H1 (cell line): ENCODE data around the gene BAHD1. TPM values are rescaled to one million over a fixed set of nuclear protein-coding genes. Genes with fewer than 3 reads are reported as not detected.

Source experiments
- CTCF ChIA-PET: fragments of 300-600 bp; sonication (Branson Sonifier 250); formaldehyde crosslinking; loops from one replicate; lab custom pipeline; 2021; ENCODE audit not compliant: partially characterized antibody; lab: Charles Lee
- POLR2A ChIA-PET: fragments of 300-600 bp; sonication (Branson Sonifier 250); formaldehyde crosslinking; loops from one replicate; lab custom pipeline; 2021; ENCODE audit warnings: inconsistent platforms; ENCODE audit not compliant: partially characterized antibody; lab: Charles Lee
- DNase-seq, 2 experiments: peaks; one replicate each; pipeline versions ENCODE4 v3.0.0 to v3.0.0-alpha.2; 2010 to 2022; ENCODE audit warnings: low spot score in 2 of 2, low read depth in 1 of 2, mixed read lengths in 1 of 2
- FAIRE-seq: peaks from 2 replicates; lab custom pipeline; 2011; peaks lifted over from hg19 to GRCh38; lab: Jason Lieb, UNC
- H2AFZ ChIP-seq: 2 replicates; pipeline ENCODE4 v1.8.1; 2012; ENCODE audit warnings: low read length, inconsistent platforms
- H2AK5ac ChIP-seq: 2 replicates; pipeline ENCODE4 v1.6.1; 2013; ENCODE audit warnings: low read depth, low read length
- H2BK120ac ChIP-seq: replicated peaks from 2 replicates; pipeline ENCODE3; 2013; ENCODE audit warnings: low read depth, low read length, inconsistent platforms
- H2BK12ac ChIP-seq: 2 replicates; pipeline ENCODE4 v1.6.1; 2013; ENCODE audit warnings: low read depth, low read length
- H2BK15ac ChIP-seq: 2 replicates; pipeline ENCODE4 v1.6.1; 2013; ENCODE audit warnings: low read length
- H2BK20ac ChIP-seq: 2 replicates; pipeline ENCODE4 v1.6.1; 2013; ENCODE audit warnings: low read length
- H2BK5ac ChIP-seq: 2 replicates; pipeline ENCODE4 v1.6.1; 2013; ENCODE audit warnings: low read depth, low read length
- H3K14ac ChIP-seq: 2 replicates; pipeline ENCODE4 v1.6.1; 2013; ENCODE audit warnings: inconsistent platforms; ENCODE audit not compliant: insufficient read length
- H3K18ac ChIP-seq: 2 replicates; pipeline ENCODE4 v1.6.1; 2013; ENCODE audit warnings: low read length; ENCODE audit errors: extremely low read depth
- H3K23ac ChIP-seq: 2 replicates; pipeline ENCODE4 v1.6.1; 2013; ENCODE audit warnings: inconsistent platforms; ENCODE audit not compliant: insufficient read length
- H3K23me2 ChIP-seq: 2 replicates; pipeline ENCODE4 v1.6.1; 2013; ENCODE audit warnings: low read depth, low read length
- H3K27ac ChIP-seq: 2 replicates; pipeline ENCODE4 v1.6.1; 2011; ENCODE audit warnings: low read depth, low read length, inconsistent platforms
- H3K27me3 ChIP-seq, 4 experiments: replicated peaks in 1 of 4; 1 replicate in 1 of 4; 2 replicates in 3 of 4; pipeline versions ENCODE4 v1.6.1 to v1.8.1; 2011 to 2013; ENCODE audit warnings: low read length in 3 of 4, mild to moderate bottlenecking in 3 of 4, inconsistent platforms in 2 of 4, mixed read lengths in 2 of 4, moderate library complexity in 1 of 4; ENCODE audit not compliant: control insufficient read depth in 3 of 4, insufficient read depth in 3 of 4; ENCODE audit errors: extremely low read depth in 1 of 4
- H3K36me3 ChIP-seq, 4 experiments: 2 replicates each; pipeline versions ENCODE4 v1.6.1 to v1.8.1; 2011 to 2013; ENCODE audit warnings: mild to moderate bottlenecking in 4 of 4, low read length in 3 of 4, moderate library complexity in 2 of 4, control low read depth in 1 of 4, inconsistent platforms in 1 of 4; ENCODE audit not compliant: insufficient read depth in 4 of 4, control insufficient read depth in 2 of 4
- H3K4ac ChIP-seq: replicated peaks from 2 replicates; pipeline ENCODE3; 2013; ENCODE audit warnings: low read length, low read depth, mixed read lengths, inconsistent platforms; ENCODE audit not compliant: insufficient read length
- H3K4me1 ChIP-seq, 4 experiments: replicated peaks in 1 of 4; 1 replicate in 1 of 4; 2 replicates in 3 of 4; pipeline versions ENCODE4 v1.6.1 to v1.8.1; 2011 to 2013; ENCODE audit warnings: low read length in 3 of 4, inconsistent platforms in 2 of 4, mixed read lengths in 1 of 4; ENCODE audit not compliant: insufficient read depth in 4 of 4, control insufficient read depth in 3 of 4
- H3K4me2 ChIP-seq, 2 experiments: 2 replicates each; pipeline versions ENCODE4 v1.6.1 to v1.8.1; 2011 to 2013; ENCODE audit warnings: low read depth in 2 of 2, low read length in 2 of 2, control low read depth in 1 of 2, inconsistent platforms in 1 of 2, mild to moderate bottlenecking in 1 of 2; ENCODE audit not compliant: insufficient read depth in 1 of 2
- H3K4me3 ChIP-seq, 4 experiments: fragments of 200-600, 300-600 bp in 1 of 4; sonication (generic), shearing (Covaris generic), sonication (Bioruptor Twin) in 1 of 4; 2 replicates each; pipeline versions ENCODE4 v1.5.1 to v1.8.1; 2011 to 2016; ENCODE audit warnings: low read length in 4 of 4, low read depth in 3 of 4, control low read depth in 2 of 4, inconsistent platforms in 2 of 4, mild to moderate bottlenecking in 2 of 4, mixed read lengths in 1 of 4, moderate library complexity in 1 of 4; ENCODE audit not compliant: insufficient read depth in 2 of 4; ENCODE audit errors: extremely low read depth in 1 of 4
- H3K56ac ChIP-seq: replicated peaks from 2 replicates; pipeline ENCODE3; 2013; ENCODE audit warnings: low read depth, mild to moderate bottlenecking, mixed read lengths, low read length, inconsistent platforms; ENCODE audit not compliant: insufficient read length
- H3K79me1 ChIP-seq: 2 replicates; pipeline ENCODE4 v1.6.1; 2013; ENCODE audit warnings: low read depth, low read length, control low read depth
- H3K79me2 ChIP-seq, 2 experiments: 2 replicates each; pipeline versions ENCODE4 v1.6.1 to v1.8.1; 2012 to 2013; ENCODE audit warnings: low read length in 2 of 2, mild to moderate bottlenecking in 2 of 2, inconsistent platforms in 1 of 2; ENCODE audit not compliant: insufficient read depth in 2 of 2, control insufficient read depth in 1 of 2
- H3K9ac ChIP-seq, 4 experiments: replicated peaks in 1 of 4; 1 replicate in 1 of 4; 2 replicates in 3 of 4; pipeline versions ENCODE4 v1.6.1 to v1.8.1; 2011 to 2013; ENCODE audit warnings: low read depth in 3 of 4, low read length in 3 of 4, control low read depth in 2 of 4, mild to moderate bottlenecking in 2 of 4, moderate library complexity in 2 of 4, inconsistent platforms in 1 of 4; ENCODE audit errors: extremely low read depth in 1 of 4
- H3K9me3 ChIP-seq, 2 experiments: 2 replicates each; pipeline versions ENCODE4 v1.6.1 to v1.8.1; 2012 to 2013; ENCODE audit warnings: mild to moderate bottlenecking in 2 of 2, moderate library complexity in 2 of 2, control low read depth in 1 of 2, inconsistent platforms in 1 of 2, low read depth in 1 of 2, low read length in 1 of 2, mixed read lengths in 1 of 2; ENCODE audit not compliant: insufficient read depth in 2 of 2
- H4K20me1 ChIP-seq, 2 experiments: replicated peaks in 1 of 2; 2 replicates each; pipeline versions ENCODE3 to v1.8.1; 2011 to 2013; ENCODE audit warnings: inconsistent platforms in 2 of 2, low read length in 2 of 2, mild to moderate bottlenecking in 1 of 2; ENCODE audit not compliant: insufficient read depth in 2 of 2, control insufficient read depth in 1 of 2
- H4K5ac ChIP-seq: 2 replicates; pipeline ENCODE4 v1.6.1; 2013; ENCODE audit warnings: low read length, low read depth, mixed read lengths, inconsistent platforms; ENCODE audit not compliant: insufficient read length
- H4K8ac ChIP-seq: 2 replicates; pipeline ENCODE4 v1.8.0; 2013; ENCODE audit warnings: mild to moderate bottlenecking, moderate library complexity, low read length, inconsistent platforms; ENCODE audit not compliant: insufficient read depth; ENCODE audit errors: extremely low read depth
- H4K91ac ChIP-seq: replicated peaks from 2 replicates; pipeline ENCODE3; 2013; ENCODE audit warnings: low read length, mixed read lengths, inconsistent platforms; ENCODE audit not compliant: insufficient read length
- ASH2L ChIP-seq: fragments of 200-600, 300-600 bp; sonication (generic); IDR thresholded peaks from one replicate; pipeline ENCODE4 v1.7.1; 2017; ENCODE audit warnings: low read length
- POU5F1 ChIP-seq: IDR thresholded peaks from 2 replicates; pipeline ENCODE4 v1.6.1; 2011; ENCODE audit warnings: low read depth, mild to moderate bottlenecking, low read length, moderate library complexity
- WGBS, 2 experiments: shearing (Covaris generic) in 1 of 2; methylation state at CpG; one replicate each; pipeline versions ENCODE4 v1.1.6 to v1.1.7; 2013 to 2015; ENCODE audit warnings: low lambda C conversion rate in 2 of 2, mixed read lengths in 2 of 2, inconsistent platforms in 1 of 2, low coverage in 1 of 2, missing lambda C conversion rate in 1 of 2; ENCODE audit not compliant: insufficient replicate concordance in 2 of 2, insufficient coverage in 1 of 2, insufficient read length in 1 of 2; ENCODE audit errors: extremely low coverage in 1 of 2, missing lambda C conversion rate in 1 of 2; 5-methylcytosine and 5-hydroxymethylcytosine counted together
- polyA plus RNA-seq, 7 experiments: library from polyadenylated mRNA; depleted of rRNA in 3 of 7; stranded (reverse) in 5 of 7; unstranded in 2 of 7; fragments of >200 nt in 5 of 7; fragments of 200-250 nt in 2 of 7; gene quantifications; 1 replicate in 5 of 7; 2 replicates in 1 of 7; 4 replicates in 1 of 7; pipeline versions ENCODE4 v1.2.1 to v1.2.3, GENCODE V29; 2011 to 2013; ENCODE audit warnings: missing spikeins in 2 of 7, mixed read lengths in 2 of 7
- total RNA-seq: library from RNA; stranded (reverse); fragmentation: NEBNext Ultra II Directional; extraction: Animal tissue kit (Norgen Biotek cat#: 25700); gene quantifications from 2 replicates; pipeline ENCODE4 v1.2.1, GENCODE V29; 2021

Gene BAHD1
- total and polyA plus RNA-seq, 2 of the 8 experiments (the other 6 are each of a cell fraction or from before 2014, with no cell fraction given): 15.0 to 38.9 TPM

GRCh38 chr15:40425681-40426080 lies 15.1 kb upstream of the BAHD1 start:
- no peaks in the 10 kb centered on the region for H3K79me1 ChIP-seq
- H3K4me3 ChIP-seq: no peak overlapping the region
- H2BK20ac ChIP-seq: no peak overlapping the region
- no peak for FAIRE-seq
- no peak overlapping the region for H3K4ac ChIP-seq
- no peak overlapping the region for H2BK12ac ChIP-seq
- H3K36me3 ChIP-seq: no peaks in the 10 kb centered on the region
- DNase-seq: no peak
- no peak overlapping the region for H3K9ac ChIP-seq
- no peak overlapping the region for H3K14ac ChIP-seq
- H4K8ac ChIP-seq: no peak overlapping the region
- no peak overlapping the region for H3K27ac ChIP-seq
- no peak overlapping the region for H2BK15ac ChIP-seq
- H3K4me1 ChIP-seq: peaks cover 4 to 18% (median 9%) of the 10 kb centered on the region in 4 experiments
- no peak overlapping the region for H2BK120ac ChIP-seq
- ChIA-PET POLR2A (interaction anchor here (0.7 to 2.8 kb wide), 5 partner anchors 10 to 57 kb away, joined by 3 to 10 read pairs (median 4); partner anchors contain the start of gene KNSTRN), CTCF (interaction anchor here (0.6 to 16.2 kb wide), 8 partner anchors 9 to 208 kb away, joined by 3 to 184 read pairs (median 3); partner anchors contain the start of genes CCDC9B and PHGR1)
- H4K91ac ChIP-seq: no peak overlapping the region
- H3K9me3 ChIP-seq: no peaks in the 10 kb centered on the region
- 92% methylated on average over 5 of the region's 5 CpGs; no CpG with 5 or more reads in 1 of the 2 experiments for WGBS, 2 experiments
- no peak overlapping the region for H3K23ac ChIP-seq
- H2BK5ac ChIP-seq: no peak overlapping the region
- no peak overlapping the region for H3K18ac ChIP-seq
- TF ChIP-seq POU5F1 (no peak), ASH2L (no peak)
- H3K56ac ChIP-seq: no peak overlapping the region
- H4K20me1 ChIP-seq: peaks cover 0 to 4% of the 10 kb centered on the region in 2 experiments
- H4K5ac ChIP-seq: no peak overlapping the region
- no peak overlapping the region for H2AK5ac ChIP-seq
- H3K79me2 ChIP-seq: no peaks in the 10 kb centered on the region
- no peak overlapping the region for H2AFZ ChIP-seq
- no peaks in the 10 kb centered on the region for H3K23me2 ChIP-seq
- no peak overlapping the region for H3K4me2 ChIP-seq
- peaks cover 0 to 2% (median 0%) of the 10 kb centered on the region in 4 experiments; a peak in 1 of 7 replicates for H3K27me3 ChIP-seq
